HepG2 (cell line): ENCODE results near the gene ARG2. TPM values are rescaled to one million over a fixed set of nuclear protein-coding genes. Genes with fewer than 3 reads are reported as not detected.

Experiments
- ATAC-seq: fragments of 200-7000 bp; cut with Tn5 transposase; 3 replicates; pipeline ENCODE4 v1.9.1; 2020; ENCODE audit warnings: mild to moderate bottlenecking, moderate library complexity
- BruUV-seq: library from RNA; stranded (reverse); fragments of 400-500 nt; replicated peaks from 2 replicates; lab custom pipeline; 2021; lab: Mats Ljungman, UMichigan
- CTCF ChIA-PET: fragments of 300-600 bp; formaldehyde crosslinking; extraction: SDS; loops from one replicate; lab custom pipeline; 2021; ENCODE audit warnings: low total read pairs, inconsistent platforms, low intra/inter-chr PET ratio; lab: Yijun Ruan, JAX
- POLR2A ChIA-PET: fragments of 350-600 bp; sonication (Branson Sonifier 250); formaldehyde crosslinking; loops from one replicate; lab custom pipeline; 2020; ENCODE audit warnings: antibody characterized with exemption, inconsistent platforms; lab: Yijun Ruan, JAX
- DNase-seq: peaks from one replicate; pipeline ENCODE4 v3.0.0-alpha.2; 2015; ENCODE audit warnings: low spot score
- FAIRE-seq: peaks from 3 replicates; lab custom pipeline; 2011; peaks lifted over from hg19 to GRCh38; lab: Jason Lieb, UNC
- H2AFZ ChIP-seq: one replicate; pipeline ENCODE4 v1.6.1; 2011; ENCODE audit warnings: low read length, inconsistent platforms
- H3K27ac ChIP-seq: fragments of 300-600 bp; 3 replicates; pipeline ENCODE4 v1.8.0; 2011; ENCODE audit warnings: mixed run types, mild to moderate bottlenecking, mixed read lengths, low read length, inconsistent platforms; ENCODE audit not compliant: insufficient read depth; ENCODE audit errors: extremely low read length
- H3K27me3 ChIP-seq, 2 experiments: fragments of 200-600 bp in 1 of 2; 2 replicates in 1 of 2; 3 replicates in 1 of 2; pipeline versions ENCODE4 v1.6.0 to v1.8.0; 2011; ENCODE audit warnings: low read length in 2 of 2, mild to moderate bottlenecking in 2 of 2, moderate library complexity in 2 of 2, inconsistent platforms in 1 of 2; ENCODE audit not compliant: insufficient read depth in 2 of 2, control insufficient read depth in 1 of 2
- H3K36me3 ChIP-seq, 2 experiments: fragments of 200-600 bp in 1 of 2; replicated peaks in 1 of 2; 2 replicates in 1 of 2; 3 replicates in 1 of 2; pipeline versions ENCODE4 v1.5.1 to v1.8.0; 2011; ENCODE audit warnings: low read length in 2 of 2, inconsistent platforms in 1 of 2; ENCODE audit not compliant: insufficient read depth in 2 of 2, control insufficient read depth in 1 of 2
- H3K4me1 ChIP-seq: 2 replicates; pipeline ENCODE4 v1.5.1; 2012; ENCODE audit warnings: low read length, inconsistent platforms; ENCODE audit not compliant: insufficient read depth
- H3K4me2 ChIP-seq: 2 replicates; pipeline ENCODE4 v1.6.0; 2011; ENCODE audit warnings: low read depth, low read length, inconsistent platforms
- H3K4me3 ChIP-seq, 3 experiments: fragments of 200-600 bp in 1 of 3; sonication (generic), shearing (Covaris generic) in 1 of 3; replicated peaks in 1 of 3; 2 replicates each; pipeline ENCODE4 v1.5.1; 2011 to 2016; ENCODE audit warnings: low read length in 3 of 3, inconsistent platforms in 2 of 3, low read depth in 2 of 3, mild to moderate bottlenecking in 2 of 3, control low read depth in 1 of 3, mixed read lengths in 1 of 3; ENCODE audit not compliant: insufficient read depth in 1 of 3
- H3K79me2 ChIP-seq: one replicate; pipeline ENCODE4 v1.6.1; 2011; ENCODE audit warnings: low read length, inconsistent platforms; ENCODE audit not compliant: insufficient read depth
- H3K9ac ChIP-seq: 2 replicates; pipeline ENCODE4 v1.6.0; 2011; ENCODE audit warnings: mild to moderate bottlenecking, low read depth, low read length, inconsistent platforms; ENCODE audit not compliant: insufficient read depth
- H3K9me3 ChIP-seq: 2 replicates; pipeline ENCODE4 v1.5.1; 2012; ENCODE audit warnings: mild to moderate bottlenecking, low read length
- H4K20me1 ChIP-seq: 2 replicates; pipeline ENCODE4 v1.6.0; 2011; ENCODE audit warnings: inconsistent platforms, mild to moderate bottlenecking, low read length, moderate library complexity; ENCODE audit not compliant: insufficient read depth
- CEBPG ChIP-seq: IDR thresholded peaks from 2 replicates; pipeline ENCODE4 v1.6.1; 2016
- FOXO1 ChIP-seq: sonication (generic); formaldehyde crosslinking; IDR thresholded peaks from 2 replicates; pipeline ENCODE4 v1.4.0; 2020; ENCODE audit warnings: missing genetic modification reagents
- GPN1 ChIP-seq: sonication (generic); formaldehyde crosslinking; IDR thresholded peaks from 2 replicates; pipeline ENCODE4 v1.5.1; 2020; ENCODE audit warnings: missing genetic modification reagents, borderline replicate concordance
- KDM2A ChIP-seq: sonication (generic); formaldehyde crosslinking; IDR thresholded peaks from 2 replicates; pipeline ENCODE4 v1.4.0; 2020; ENCODE audit warnings: low read depth, missing genetic modification reagents, borderline replicate concordance
- KLF9 ChIP-seq: IDR thresholded peaks from 2 replicates; pipeline ENCODE4 v1.6.1; 2016; ENCODE audit warnings: low read depth
- NFE2L2 ChIP-seq: fragments of 150-350 bp; IDR thresholded peaks from 2 replicates; pipeline ENCODE4 v1.6.1; 2014; ENCODE audit warnings: low read length
- NONO ChIP-seq, 2 experiments: fragments of 450-650 bp in 1 of 2; sonication (generic) in 1 of 2; formaldehyde crosslinking in 1 of 2; IDR thresholded peaks in 1 of 2; conservative IDR thresholded peaks in 1 of 2; 2 replicates each; pipeline versions ENCODE4 v1.6.1 to v1.8.0; 2017 to 2022; ENCODE audit warnings: mild to moderate bottlenecking in 1 of 2, missing genetic modification reagents in 1 of 2, moderate library complexity in 1 of 2
- RAD21 ChIP-seq: fragments of 450-650 bp; formaldehyde crosslinking; IDR thresholded peaks from 2 replicates; pipeline ENCODE4 v1.5.0; 2020; ENCODE audit warnings: mild to moderate bottlenecking
- SMC3 ChIP-seq: IDR thresholded peaks from 2 replicates; pipeline ENCODE4 v1.6.1; 2011; ENCODE audit warnings: low read length, improper control_type of control experiment
- TEAD3 ChIP-seq: optimal IDR thresholded peaks from 2 replicates; pipeline ENCODE3; 2016; ENCODE audit warnings: borderline replicate concordance
- THAP11 ChIP-seq: IDR thresholded peaks from 2 replicates; pipeline ENCODE4 v1.6.1; 2016; ENCODE audit warnings: missing biosample characterization, missing genetic modification reagents
- ZFP82 ChIP-seq: sonication (generic); formaldehyde crosslinking; IDR thresholded peaks from 2 replicates; pipeline ENCODE4 v1.5.1; 2020; ENCODE audit warnings: mild to moderate bottlenecking, missing genetic modification reagents, borderline replicate concordance
- ZMYM4 ChIP-seq: sonication (generic); formaldehyde crosslinking; IDR thresholded peaks from 2 replicates; pipeline ENCODE4 v1.8.1; 2023; ENCODE audit warnings: mild to moderate bottlenecking, missing genetic modification reagents
- ZNF564 ChIP-seq: sonication (generic); formaldehyde crosslinking; IDR thresholded peaks from 2 replicates; pipeline ENCODE4 v1.8.1; 2023; ENCODE audit warnings: mild to moderate bottlenecking, missing genetic modification reagents
- WGBS: methylation state at CpG from one replicate; pipeline ENCODE4 v1.1.6; 2017; ENCODE audit warnings: low lambda C conversion rate; 5-methylcytosine and 5-hydroxymethylcytosine counted together
- in situ Hi-C: cut with HindIII; loops from 2 replicates; pipeline ENCODE4 v1.10.0; 2017; ENCODE audit warnings: low pct_unique_long_range_greater_than_20kb; ENCODE audit not compliant: extremely low pct_ligation_motif_present
- intact Hi-C: fragments of 100-400 bp; cut with micrococcal nuclease; formaldehyde crosslinking; loops from one replicate; pipeline ENCODE4 v1.10.0; 2022; ENCODE audit not compliant: unreplicated experiment
- polyA plus RNA-seq, 8 experiments: library from polyadenylated mRNA; depleted of rRNA in 3 of 8; stranded (reverse) in 7 of 8; unstranded in 1 of 8; fragments of >200 nt; fragmentation: Illumina TruSeq in 4 of 8; extraction: Trizol in 4 of 8; gene quantifications; 2 replicates each; pipeline versions ENCODE4 v1.2.1 to v1.2.3, GENCODE V29; 2011 to 2016; ENCODE audit warnings: low read depth in 4 of 8, missing spikeins in 1 of 8, mixed read lengths in 1 of 8; ENCODE audit not compliant: insufficient read depth in 1 of 8
- total RNA-seq, 5 experiments: library from RNA; depleted of rRNA; stranded (reverse); fragments of >200 nt; fragmentation: Illumina TruSeq; extraction: Trizol; gene quantifications; 2 replicates each; pipeline ENCODE4 v1.2.3, GENCODE V29; 2016; ENCODE audit warnings: low read depth in 1 of 5
- TF ChIP-seq, protein P1 (sequence below): sonication (generic); formaldehyde crosslinking; IDR thresholded peaks from 2 replicates; pipeline ENCODE4 v1.5.0; 2020; ENCODE audit warnings: mild to moderate bottlenecking, missing genetic modification reagents, moderate library complexity

Gene ARG2
- total and polyA plus RNA-seq, 2 of the 13 experiments (the other 11 are each of a cell fraction or from before 2014, with no cell fraction given), result 37.5 to 73.6 TPM

DNA sequence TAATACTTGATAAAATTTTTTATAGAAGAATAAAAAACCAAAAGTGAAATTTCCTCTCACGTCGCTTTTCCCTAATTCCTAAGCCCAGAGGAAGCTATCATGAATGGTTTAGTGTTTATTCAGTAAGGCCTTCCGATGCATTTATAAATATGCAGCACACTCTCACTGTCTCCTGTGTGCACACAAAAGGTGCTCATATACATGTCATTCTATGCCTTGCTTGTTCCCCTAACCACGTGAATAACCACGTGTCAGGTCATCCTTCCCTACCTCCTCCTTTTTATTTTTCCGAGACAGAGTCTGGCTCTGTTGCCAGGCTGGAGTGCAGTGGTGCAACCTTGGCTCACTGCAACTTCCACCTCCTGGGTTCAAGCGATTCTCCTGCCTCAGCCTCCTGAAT, 49.3 kb upstream of the ARG2 start:
- ATAC-seq, result no peak
- intact Hi-C loops (loop anchor here (5.0 kb wide), 1 partner anchor 1213 kb away; no protein-coding TSS in a partner anchor), in situ Hi-C loops (no loop called here)

DNA sequence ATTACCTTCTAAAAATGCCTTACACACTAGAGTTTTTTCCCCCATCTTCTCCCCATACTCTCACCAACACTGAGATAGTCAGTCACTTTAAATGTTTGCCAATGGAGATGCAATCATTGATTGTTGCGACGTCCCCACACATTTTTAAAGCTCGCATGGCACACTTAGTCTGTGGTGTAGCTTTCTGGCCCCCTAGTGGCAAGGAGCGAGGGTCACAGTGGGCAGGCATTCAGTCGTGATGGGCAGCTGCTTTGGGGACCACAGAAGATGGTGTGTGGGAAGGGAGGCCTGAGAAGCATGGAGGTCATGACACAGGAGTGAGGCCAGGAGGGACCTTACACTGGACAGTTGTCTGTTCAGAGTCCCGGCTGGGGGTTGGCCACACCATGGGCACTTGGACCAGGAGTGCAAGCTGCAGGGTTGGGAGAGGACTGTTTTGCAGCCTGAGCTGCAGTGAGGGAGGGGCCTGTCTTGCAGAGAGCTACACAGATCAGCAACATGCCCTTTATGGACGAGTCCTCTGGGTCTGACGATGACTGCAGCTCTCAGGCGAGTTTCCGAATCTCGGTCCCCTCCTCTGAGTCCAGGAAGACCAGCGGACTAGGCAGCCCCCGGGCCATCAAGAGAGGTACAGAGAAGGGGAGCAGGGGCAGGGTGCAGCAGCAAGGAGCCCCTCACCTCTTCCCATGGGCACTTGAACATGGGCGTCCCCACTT, 48.3 kb upstream of the ARG2 start:
- H3K4me2 ChIP-seq, result no peak overlapping the region
- in situ Hi-C loops (no loop called here), intact Hi-C loops (loop anchor here (1.0 to 5.0 kb wide), 3 partner anchors 45 to 1214 kb away; no protein-coding TSS in a partner anchor)
- H3K79me2 ChIP-seq, result no peaks in the 10 kb centered on the region
- BruUV-seq, result no TSS peak
- no peaks in the 10 kb centered on the region for H3K27me3 ChIP-seq
- WGBS, result 8% methylated on average over 5 of the region's 14 CpGs
- no peak overlapping the region for H3K9ac ChIP-seq
- peak; percentile 93 for ATAC-seq
- peak; percentile 45 for DNase-seq
- ChIA-PET CTCF (interaction anchor here (0.8 to 2.7 kb wide), 3 partner anchors 45 to 144 kb away, joined by 5 to 25 read pairs (median 22); no protein-coding TSS in a partner anchor), POLR2A (interaction anchor here (0.6 to 1.3 kb wide), 7 partner anchors 11 to 144 kb away, joined by 3 to 9 read pairs (median 3); partner anchors contain the start of gene PIGH)
- peak; percentile 85 for FAIRE-seq
- no peak overlapping the region for H3K4me3 ChIP-seq
- peaks cover 14% of the 10 kb centered on the region for H3K4me1 ChIP-seq
- no peaks in the 10 kb centered on the region for H4K20me1 ChIP-seq
- no peaks in the 10 kb centered on the region; a peak in 1 of 5 replicates for H3K36me3 ChIP-seq
- H3K27ac ChIP-seq, result no peak overlapping the region
- no peak overlapping the region for H2AFZ ChIP-seq
- H3K9me3 ChIP-seq, result no peaks in the 10 kb centered on the region
- TF ChIP-seq FOXO1 (CRISPR knock-in tag) (0 out of 2 replicates have a peak, but pooled peaks have one; percentile 12), KLF9 (no peak), THAP11 (CRISPR knock-in tag) (0 out of 2 replicates have a peak, but pooled peaks have one; percentile 33), ZNF564 (CRISPR knock-in tag) (no peak), NFE2L2 (no peak), TEAD3 (CRISPR knock-in tag) (peak; percentile 52), NONO (IDR thresholded peaks at IDR 0.05) (no peak), NONO (CRISPR knock-in tag; conservative IDR thresholded peaks at IDR 0.05) (0 out of 2 replicates have a peak, but pooled peaks have one; percentile 38), CEBPG (CRISPR knock-in tag) (0 out of 2 replicates have a peak, but pooled peaks have one; percentile 23), KDM2A (peak; percentile 37; the same call in 1 of the 2 replicates), ZFP82 (CRISPR knock-in tag) (no peak), ZMYM4 (CRISPR knock-in tag) (0 out of 2 replicates have a peak, but pooled peaks have one; percentile 43), RAD21 (CRISPR knock-in tag) (peak; percentile 72), SMC3 (peak; percentile 92)
- TF ChIP-seq, protein P1, sequence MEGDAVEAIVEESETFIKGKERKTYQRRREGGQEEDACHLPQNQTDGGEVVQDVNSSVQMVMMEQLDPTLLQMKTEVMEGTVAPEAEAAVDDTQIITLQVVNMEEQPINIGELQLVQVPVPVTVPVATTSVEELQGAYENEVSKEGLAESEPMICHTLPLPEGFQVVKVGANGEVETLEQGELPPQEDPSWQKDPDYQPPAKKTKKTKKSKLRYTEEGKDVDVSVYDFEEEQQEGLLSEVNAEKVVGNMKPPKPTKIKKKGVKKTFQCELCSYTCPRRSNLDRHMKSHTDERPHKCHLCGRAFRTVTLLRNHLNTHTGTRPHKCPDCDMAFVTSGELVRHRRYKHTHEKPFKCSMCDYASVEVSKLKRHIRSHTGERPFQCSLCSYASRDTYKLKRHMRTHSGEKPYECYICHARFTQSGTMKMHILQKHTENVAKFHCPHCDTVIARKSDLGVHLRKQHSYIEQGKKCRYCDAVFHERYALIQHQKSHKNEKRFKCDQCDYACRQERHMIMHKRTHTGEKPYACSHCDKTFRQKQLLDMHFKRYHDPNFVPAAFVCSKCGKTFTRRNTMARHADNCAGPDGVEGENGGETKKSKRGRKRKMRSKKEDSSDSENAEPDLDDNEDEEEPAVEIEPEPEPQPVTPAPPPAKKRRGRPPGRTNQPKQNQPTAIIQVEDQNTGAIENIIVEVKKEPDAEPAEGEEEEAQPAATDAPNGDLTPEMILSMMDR (CRISPR knock-in tag), result peak; percentile 93

More for the DNA sequence above, 49.3 kb upstream of the ARG2 start:
- peaks cover 14% of the 10 kb centered on the region for H3K4me1 ChIP-seq
- ChIA-PET CTCF (interaction anchor here (0.6 to 2.7 kb wide), 3 partner anchors 44 to 143 kb away, joined by 3 to 25 read pairs (median 22); no protein-coding TSS in a partner anchor), POLR2A (no interaction called here)
- no TSS peak for BruUV-seq
- no peak for TF ChIP-seq GPN1 (CRISPR knock-in tag)
- no peak for DNase-seq
- H3K4me2 ChIP-seq, result no peak overlapping the region
- H3K79me2 ChIP-seq, result no peaks in the 10 kb centered on the region
- H4K20me1 ChIP-seq, result no peaks in the 10 kb centered on the region
- H3K27ac ChIP-seq, result no peak overlapping the region
- no peak overlapping the region for H3K4me3 ChIP-seq
- WGBS, result 96% methylated on average over 7 of the region's 7 CpGs
- no peaks in the 10 kb centered on the region for H3K9me3 ChIP-seq
- no peak for FAIRE-seq
- H2AFZ ChIP-seq, result no peak overlapping the region
- H3K36me3 ChIP-seq, result no peaks in the 10 kb centered on the region
- no peaks in the 10 kb centered on the region for H3K27me3 ChIP-seq
- no peak overlapping the region for H3K9ac ChIP-seq
